ENCODE data around the gene OXGR1. TPM values are rescaled to one million over a fixed set of nuclear protein-coding genes. Genes with fewer than 3 reads are reported as not detected.

The OXGR1 gene
- polyA plus RNA-seq, 3 donors, result 3.6 to 4.6 (median 4.5) TPM

Other genes with a start within 250 kb of the OXGR1 start
- gene MBNL2, start 227.9 kb upstream of the OXGR1 start, polyA plus RNA-seq (ENCODE audit: insufficient read length in 3 of 3), result 10 to 100 TPM; 50.7 to 76.4 (median 66.2) TPM

Measured in renal cortex interstitium (tissue), 3 donors.